ENCODE measurements around the gene ZDHHC18.

DNA sequence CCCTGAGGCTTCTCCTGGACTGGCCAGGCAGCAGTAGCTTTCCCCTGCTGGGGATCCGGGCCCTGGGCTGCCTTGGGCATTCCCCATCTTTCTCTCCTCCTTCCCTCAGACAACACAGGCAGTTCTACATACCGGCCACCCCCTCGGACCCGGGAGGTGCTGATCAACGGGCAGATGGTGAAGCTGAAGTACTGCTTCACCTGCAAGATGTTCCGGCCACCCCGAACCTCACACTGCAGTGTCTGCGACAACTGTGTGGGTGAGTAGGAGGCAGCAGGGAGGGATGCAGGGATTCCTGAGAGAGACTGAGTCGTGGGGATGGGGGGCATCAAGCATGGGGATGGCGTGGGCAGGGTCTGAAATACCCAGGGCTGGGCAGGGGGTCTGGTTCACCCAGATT lies 22.0 kb downstream of the ZDHHC18 start:
- TF ChIP-seq, protein P1, sequence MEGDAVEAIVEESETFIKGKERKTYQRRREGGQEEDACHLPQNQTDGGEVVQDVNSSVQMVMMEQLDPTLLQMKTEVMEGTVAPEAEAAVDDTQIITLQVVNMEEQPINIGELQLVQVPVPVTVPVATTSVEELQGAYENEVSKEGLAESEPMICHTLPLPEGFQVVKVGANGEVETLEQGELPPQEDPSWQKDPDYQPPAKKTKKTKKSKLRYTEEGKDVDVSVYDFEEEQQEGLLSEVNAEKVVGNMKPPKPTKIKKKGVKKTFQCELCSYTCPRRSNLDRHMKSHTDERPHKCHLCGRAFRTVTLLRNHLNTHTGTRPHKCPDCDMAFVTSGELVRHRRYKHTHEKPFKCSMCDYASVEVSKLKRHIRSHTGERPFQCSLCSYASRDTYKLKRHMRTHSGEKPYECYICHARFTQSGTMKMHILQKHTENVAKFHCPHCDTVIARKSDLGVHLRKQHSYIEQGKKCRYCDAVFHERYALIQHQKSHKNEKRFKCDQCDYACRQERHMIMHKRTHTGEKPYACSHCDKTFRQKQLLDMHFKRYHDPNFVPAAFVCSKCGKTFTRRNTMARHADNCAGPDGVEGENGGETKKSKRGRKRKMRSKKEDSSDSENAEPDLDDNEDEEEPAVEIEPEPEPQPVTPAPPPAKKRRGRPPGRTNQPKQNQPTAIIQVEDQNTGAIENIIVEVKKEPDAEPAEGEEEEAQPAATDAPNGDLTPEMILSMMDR (conservative IDR thresholded peaks at IDR 0.05 in 1 of 2, IDR thresholded peaks at IDR 0.05 in 1 of 2; ENCODE audit: extremely low read depth in 1 of 2, insufficient read depth in 1 of 2, low read depth in 1 of 2, low read length in 2 of 2): no peak
- no peak for TF ChIP-seq EZH2 (IDR thresholded peaks at IDR 0.05; ENCODE audit: borderline replicate concordance, low read length)
